Activated T-cell treated with anti-CD3 and anti-CD28 coated beads, Interleukin-2, amount 50 U/mL, for 1 hour (primary cell): ENCODE measurements around the gene ARL5A.

ENCODE experiments used
- DNase-seq: peaks from one replicate; pipeline ENCODE4 v3.0.0-alpha.2; 2020

ARL5A gene

GRCh38 chr2:151792589-151792988 is 35.6 kb downstream of the ARL5A start:
- no peak for DNase-seq

- DNase-seq, result no peak
Observed at GRCh38 chr2:151791545-151791944, 36.7 kb downstream of the ARL5A start.

GRCh38 chr2:151790689-151791088 is 37.5 kb downstream of the ARL5A start:
- no peak for DNase-seq

- no peak for DNase-seq
Observed at GRCh38 chr2:151789055-151789834, 39.0 kb downstream of the ARL5A start.

- no peak for DNase-seq
Observed at GRCh38 chr2:151786483-151786882, 41.7 kb downstream of the ARL5A start.

- no peak for DNase-seq
Observed at GRCh38 chr2:151786077-151786476, 42.1 kb downstream of the ARL5A start.

GRCh38 chr2:151783133-151783520 is 45.1 kb downstream of the ARL5A start:
- no peak for DNase-seq

- no peak for DNase-seq
Observed at GRCh38 chr2:151782378-151783132, 45.7 kb downstream of the ARL5A start.

GRCh38 chr2:151781642-151782041 is 46.6 kb downstream of the ARL5A start:
- DNase-seq, result no peak

GRCh38 chr2:151780938-151781337 is 47.3 kb downstream of the ARL5A start:
- DNase-seq, result no peak

GRCh38 chr2:151777935-151778334 is 50.3 kb downstream of the ARL5A start:
- no peak for DNase-seq

GRCh38 chr2:151777487-151777886 is 50.7 kb downstream of the ARL5A start:
- no peak for DNase-seq

- no peak for DNase-seq
Observed at GRCh38 chr2:151776367-151776766, 51.9 kb downstream of the ARL5A start.

- DNase-seq, result no peak
Observed at GRCh38 chr2:151775057-151775740, 53.0 kb downstream of the ARL5A start.

- DNase-seq, result no peak
Observed at GRCh38 chr2:151774506-151774905, 53.7 kb downstream of the ARL5A start.

- DNase-seq, result no peak
Observed at GRCh38 chr2:151771599-151772358, 56.4 kb downstream of the ARL5A start.

GRCh38 chr2:151770995-151771394 is 57.2 kb downstream of the ARL5A start:
- no peak for DNase-seq

- no peak for DNase-seq
Observed at GRCh38 chr2:151769606-151770005, 58.6 kb downstream of the ARL5A start.

- DNase-seq, result no peak
Observed at GRCh38 chr2:151767536-151767935, 60.7 kb downstream of the ARL5A start.

- no peak for DNase-seq
Observed at GRCh38 chr2:151766437-151767153, 61.6 kb downstream of the ARL5A start.

- DNase-seq, result no peak
Observed at GRCh38 chr2:151765760-151766410, 62.3 kb downstream of the ARL5A start.

- no peak for DNase-seq
Observed at GRCh38 chr2:151762694-151763093, 65.5 kb downstream of the ARL5A start.
